Ishikawa (cell line): ENCODE data around the gene EGF.

Source experiments
- CEBPB ChIP-seq: IDR thresholded peaks from 2 replicates; pipeline ENCODE4 v1.6.1; 2012
- CREB1 ChIP-seq: IDR thresholded peaks from 2 replicates; pipeline ENCODE4 v1.6.1; 2012; ENCODE audit warnings: low read depth
- EGR1 ChIP-seq: IDR thresholded peaks from 2 replicates; pipeline ENCODE4 v1.6.1; 2012
- EP300 ChIP-seq: IDR thresholded peaks from 2 replicates; pipeline ENCODE4 v1.6.1; 2012; ENCODE audit warnings: borderline replicate concordance
- FOXM1 ChIP-seq: IDR thresholded peaks from 2 replicates; pipeline ENCODE4 v1.6.1; 2012; ENCODE audit warnings: low read depth, borderline replicate concordance
- MAX ChIP-seq: IDR thresholded peaks from 2 replicates; pipeline ENCODE4 v1.6.1; 2012
- NFIC ChIP-seq: IDR thresholded peaks from 2 replicates; pipeline ENCODE4 v1.6.1; 2012
- RAD21 ChIP-seq: IDR thresholded peaks from 2 replicates; pipeline ENCODE4 v1.6.1; 2012; ENCODE audit warnings: low read depth
- REST ChIP-seq: IDR thresholded peaks from 2 replicates; pipeline ENCODE4 v1.6.1; 2012; ENCODE audit warnings: low read depth, mild to moderate bottlenecking
- TAF1 ChIP-seq: IDR thresholded peaks from 2 replicates; pipeline ENCODE4 v1.6.1; 2012; ENCODE audit warnings: low read depth, mild to moderate bottlenecking
- TCF12 ChIP-seq: IDR thresholded peaks from 2 replicates; pipeline ENCODE4 v1.6.1; 2012; ENCODE audit warnings: low read depth
- TEAD4 ChIP-seq: IDR thresholded peaks from 2 replicates; pipeline ENCODE4 v1.6.1; 2012
- USF1 ChIP-seq: IDR thresholded peaks from 2 replicates; pipeline ENCODE4 v1.6.1; 2012
- YY1 ChIP-seq: IDR thresholded peaks from 2 replicates; pipeline ENCODE4 v1.6.1; 2012; ENCODE audit warnings: low read depth
- ZBTB7A ChIP-seq: IDR thresholded peaks from 2 replicates; pipeline ENCODE4 v1.6.1; 2012; ENCODE audit warnings: low read depth

Gene EGF

DNA sequence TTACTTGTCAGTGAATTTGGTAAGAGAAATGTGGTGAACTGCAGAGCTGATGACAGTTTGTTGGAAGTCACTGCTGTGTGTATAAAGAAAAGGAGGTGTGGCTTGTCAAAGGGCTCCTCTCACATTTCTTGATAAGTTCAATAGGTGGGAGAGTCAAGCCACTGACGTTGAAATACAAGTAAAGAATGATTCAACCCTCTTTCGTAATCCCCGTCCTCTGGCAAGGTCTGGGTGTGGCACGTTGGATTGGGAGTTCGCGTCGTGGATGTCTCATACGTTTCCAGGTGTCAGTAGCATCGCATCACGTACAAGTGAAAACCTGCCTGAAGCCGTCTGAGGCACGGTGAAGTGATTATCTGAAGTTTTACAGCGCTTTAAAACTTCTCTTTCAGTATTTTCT is 76.4 kb downstream of the EGF start:
- TF ChIP-seq CEBPB, result no peak
- TF ChIP-seq TEAD4, result no peak
- no peak for TF ChIP-seq MAX
- no peak for TF ChIP-seq ZBTB7A
- no peak for TF ChIP-seq USF1
- TF ChIP-seq TCF12, result no peak
- no peak for TF ChIP-seq RAD21
- no peak for TF ChIP-seq NFIC
- TF ChIP-seq FOXM1, result no peak
- no peak for TF ChIP-seq TAF1
- no peak for TF ChIP-seq YY1
- no peak for TF ChIP-seq REST
- TF ChIP-seq CREB1, result no peak
- TF ChIP-seq EP300, result no peak
- no peak for TF ChIP-seq EGR1

DNA sequence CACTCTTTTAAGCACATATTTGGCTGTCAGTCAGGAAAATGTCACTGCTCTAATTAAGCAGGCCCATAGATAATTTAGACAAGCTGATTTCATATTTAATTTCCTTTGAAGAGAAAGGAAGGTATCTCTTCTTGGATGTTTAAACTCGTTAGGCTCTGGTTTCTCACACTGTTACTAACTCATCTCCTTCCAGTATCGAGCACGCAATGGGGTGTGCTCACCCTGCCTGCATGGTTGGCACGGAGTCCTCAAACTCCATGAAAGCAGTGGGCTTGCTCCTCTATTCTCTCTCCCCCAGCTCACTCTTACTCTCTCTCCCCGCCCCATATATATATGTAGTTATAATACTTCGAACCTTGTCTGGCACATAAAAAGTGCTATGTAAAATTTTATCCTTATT is 76.9 kb downstream of the EGF start:
- TF ChIP-seq TCF12 (no peak), EGR1 (no peak), MAX (no peak), NFIC (no peak), USF1 (no peak), CEBPB (no peak), EP300 (no peak), TAF1 (no peak), CREB1 (no peak), TEAD4 (no peak), RAD21 (no peak), YY1 (no peak), REST (no peak), FOXM1 (no peak), ZBTB7A (no peak)

DNA sequence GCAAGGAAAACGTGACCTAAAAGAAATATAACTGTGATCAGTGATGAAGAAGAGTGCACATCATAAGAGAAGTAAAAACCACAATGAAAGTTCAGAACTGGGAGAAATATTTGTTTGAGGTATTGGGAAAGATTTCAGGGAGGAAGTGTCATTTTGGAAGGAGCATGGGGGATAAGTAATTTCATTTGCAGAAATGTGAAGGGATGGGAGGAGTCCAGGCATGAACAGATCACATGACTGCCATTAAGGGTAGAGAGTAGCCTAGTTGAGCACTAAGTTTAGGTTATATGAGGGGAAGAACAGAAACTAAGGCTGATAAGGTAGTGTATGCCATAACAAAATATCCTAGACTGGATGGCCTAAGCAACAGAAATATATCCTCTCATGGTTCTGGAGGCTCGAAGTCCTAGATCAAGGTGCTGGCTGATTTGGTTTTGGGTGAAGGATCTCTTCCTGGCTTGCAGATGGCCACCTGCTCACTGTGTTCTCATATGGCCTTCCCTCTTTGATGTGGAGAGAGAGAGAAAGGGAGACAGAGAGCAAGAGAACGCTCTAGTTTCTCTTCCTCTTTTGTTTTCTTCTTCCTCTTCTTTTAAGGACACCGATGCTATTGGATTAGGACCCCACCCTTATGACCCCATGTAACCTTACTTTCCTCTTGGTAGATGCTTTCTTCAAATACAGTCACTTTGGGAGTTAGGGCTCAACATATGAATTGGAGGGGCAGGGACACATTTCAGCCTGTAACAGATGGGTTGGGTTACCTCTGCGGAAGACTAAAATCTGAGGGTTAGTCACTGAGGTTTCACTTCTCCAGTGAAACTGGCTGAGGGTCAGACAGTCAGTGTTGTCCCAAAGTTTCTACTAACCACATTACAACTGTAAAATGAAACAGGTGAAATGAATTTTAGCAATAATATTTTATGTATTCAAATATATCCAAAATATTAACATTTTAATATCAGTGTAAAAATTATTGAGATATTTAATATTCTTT is 77.9 kb downstream of the EGF start:
- no peak for TF ChIP-seq EGR1
- TF ChIP-seq RAD21, result no peak
- TF ChIP-seq YY1, result no peak
- TF ChIP-seq EP300, result no peak
- TF ChIP-seq USF1, result no peak
- no peak for TF ChIP-seq MAX
- TF ChIP-seq CREB1, result no peak
- TF ChIP-seq TCF12, result no peak
- no peak for TF ChIP-seq NFIC
- no peak for TF ChIP-seq TAF1
- no peak for TF ChIP-seq FOXM1
- no peak for TF ChIP-seq ZBTB7A
- TF ChIP-seq CEBPB, result no peak
- TF ChIP-seq TEAD4, result no peak
- TF ChIP-seq REST, result no peak

DNA sequence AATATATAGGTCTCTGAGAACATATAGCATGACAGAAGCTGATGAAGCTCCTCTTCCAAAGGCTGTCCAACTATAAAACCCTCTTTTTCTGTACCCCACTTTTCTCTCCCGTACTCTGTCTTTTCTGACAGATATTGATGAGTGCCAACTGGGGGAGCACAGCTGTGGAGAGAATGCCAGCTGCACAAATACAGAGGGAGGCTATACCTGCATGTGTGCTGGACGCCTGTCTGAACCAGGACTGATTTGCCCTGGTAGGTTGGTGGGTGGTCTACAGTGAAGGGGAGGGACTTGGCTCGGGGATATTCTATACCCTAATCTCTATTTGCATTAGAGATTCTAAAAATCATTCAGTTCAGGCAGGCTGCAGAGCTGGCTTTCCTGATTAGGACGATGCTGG is 80.4 kb downstream of the EGF start:
- TF ChIP-seq REST, result no peak
- TF ChIP-seq FOXM1, result no peak
- no peak for TF ChIP-seq USF1
- TF ChIP-seq RAD21, result no peak
- TF ChIP-seq TAF1, result no peak
- no peak for TF ChIP-seq YY1
- no peak for TF ChIP-seq EP300
- TF ChIP-seq MAX, result no peak
- no peak for TF ChIP-seq TEAD4
- TF ChIP-seq TCF12, result no peak
- no peak for TF ChIP-seq CREB1
